ENCODE results near the gene ITGA11. TPM values are rescaled to one million over a fixed set of nuclear protein-coding genes. Genes with fewer than 3 reads are reported as not detected.

The ITGA11 gene
- total and polyA plus RNA-seq, 8 donors = 0.08 to 12.1 (median 2.0) TPM

DNA sequence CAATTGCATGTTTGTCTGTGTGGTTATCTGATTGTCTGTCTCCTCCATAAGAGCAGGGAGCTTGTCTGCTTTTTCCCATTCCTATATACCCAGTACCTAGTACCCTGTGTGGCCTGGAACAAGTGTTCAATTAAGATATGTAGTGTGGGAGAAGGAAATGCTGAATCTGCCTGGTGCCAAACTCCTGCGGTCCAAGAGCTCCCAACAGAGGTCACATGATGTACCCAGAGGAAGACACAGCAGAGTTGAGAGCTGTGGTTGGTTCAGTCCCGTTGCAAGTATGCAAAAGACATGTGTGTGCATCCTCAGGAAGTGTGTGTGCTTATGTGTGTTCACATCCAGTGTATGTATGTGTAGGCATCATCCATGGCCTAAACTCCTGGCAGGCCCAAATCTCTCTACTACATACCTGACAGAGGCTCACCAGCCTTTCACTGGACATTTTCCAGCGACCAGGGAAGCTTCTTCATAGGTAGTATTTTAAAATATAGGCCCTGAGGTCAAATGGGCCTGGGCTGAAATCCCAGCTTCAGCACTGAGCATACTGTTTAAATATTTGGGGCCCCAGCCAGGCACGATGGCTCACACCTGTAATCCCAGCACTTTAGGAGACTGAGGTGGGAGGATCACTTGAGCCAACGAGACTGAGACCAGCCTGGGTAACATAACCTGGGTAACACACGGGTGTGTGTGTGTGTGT lies 34.0 kb upstream of the ITGA11 start:
- Histone ChIP-seq H3K4me3 (no peak overlapping the region), H3K9me3 (no peaks in the 10 kb centered on the region), H3K27ac (no peak overlapping the region), H3K27me3 (no peaks in the 10 kb centered on the region), H3K36me3 (no peaks in the 10 kb centered on the region), H3K4me1 (no peaks in the 10 kb centered on the region)
- TF ChIP-seq POLR2A (IDR thresholded peaks at IDR 0.05) = no peak
- TF ChIP-seq CTCF (IDR thresholded peaks at IDR 0.05) = no peak
- TF ChIP-seq POLR2AphosphoS5 (IDR thresholded peaks at IDR 0.05) = no peak
- TF ChIP-seq EP300 (IDR thresholded peaks at IDR 0.05) = no peak
- intact Hi-C loops (cut with DNase I; ENCODE audit: low total_unique reads) = no loop called here
- WGBS, 5 donors = 67 to 72% (median 69%) methylated on average over 6 of the region's 6 CpGs
- no peak for DNase-seq

DNA sequence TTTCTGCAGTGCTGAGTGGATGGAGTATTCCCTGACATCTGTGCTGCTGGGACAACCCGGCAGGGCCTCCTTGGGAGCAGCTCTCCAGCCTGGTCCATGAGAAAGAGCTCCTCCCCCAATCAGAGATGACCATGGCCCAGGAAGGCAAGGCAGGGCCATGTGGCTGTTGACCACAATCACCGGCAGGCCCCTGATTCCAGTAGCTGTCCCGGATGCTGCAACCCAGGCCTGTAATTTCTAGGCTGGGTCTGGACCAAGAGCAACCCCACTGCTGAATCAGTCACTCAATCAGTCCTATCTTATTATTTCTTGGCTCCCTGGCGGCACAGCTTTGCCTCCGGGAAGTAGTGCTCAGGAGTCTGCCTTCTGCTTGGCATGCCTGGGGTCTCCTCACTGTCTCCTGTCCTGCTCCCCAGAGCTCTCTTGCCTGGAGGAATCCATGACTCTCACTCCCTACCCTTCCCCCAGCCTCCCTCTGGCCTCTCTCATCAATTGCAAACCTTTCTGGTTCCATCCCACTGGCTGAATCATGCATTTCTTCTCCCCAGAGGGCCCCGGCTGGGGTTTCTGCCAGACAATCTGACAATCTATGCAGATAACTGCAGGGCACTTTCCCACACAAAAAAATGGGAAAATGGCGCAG lies 32.6 kb upstream of the ITGA11 start:
- H3K36me3 ChIP-seq = no peaks in the 10 kb centered on the region
- TF ChIP-seq EP300 (IDR thresholded peaks at IDR 0.05) (no peak), POLR2A (IDR thresholded peaks at IDR 0.05) (no peak), CTCF (IDR thresholded peaks at IDR 0.05) (no peak), POLR2AphosphoS5 (IDR thresholded peaks at IDR 0.05) (no peak)
- no peaks in the 10 kb centered on the region for H3K27me3 ChIP-seq
- no peak for DNase-seq
- 71 to 77% (median 76%) methylated on average over 7 of the region's 7 CpGs for WGBS, 5 donors
- H3K27ac ChIP-seq = no peak overlapping the region
- intact Hi-C loops (cut with DNase I; ENCODE audit: low total_unique reads) = no loop called here
- H3K4me1 ChIP-seq = no peaks in the 10 kb centered on the region
- H3K4me3 ChIP-seq = no peak overlapping the region
- H3K9me3 ChIP-seq = peaks cover 0 to 6% (median 2%) of the 10 kb centered on the region in 4 donors

GRCh38 chr15:68463996-68464395 lies 32.0 kb upstream of the ITGA11 start:
- H3K36me3 ChIP-seq = no peaks in the 10 kb centered on the region
- no peak for DNase-seq
- TF ChIP-seq EP300 (IDR thresholded peaks at IDR 0.05) (no peak), CTCF (IDR thresholded peaks at IDR 0.05) (no peak), POLR2A (IDR thresholded peaks at IDR 0.05) (no peak), POLR2AphosphoS5 (IDR thresholded peaks at IDR 0.05) (no peak)
- 59 to 81% (median 75%) methylated on average over 3 of the region's 3 CpGs for WGBS, 5 donors
- H3K9me3 ChIP-seq = peaks cover 0 to 6% (median 2%) of the 10 kb centered on the region in 4 donors
- no peak overlapping the region for H3K27ac ChIP-seq
- no peaks in the 10 kb centered on the region for H3K4me1 ChIP-seq
- intact Hi-C loops (cut with DNase I; ENCODE audit: low total_unique reads) = no loop called here
- H3K27me3 ChIP-seq = no peaks in the 10 kb centered on the region
- no peak overlapping the region for H3K4me3 ChIP-seq

GRCh38 chr15:68463444-68463843 lies 31.5 kb upstream of the ITGA11 start:
- no peaks in the 10 kb centered on the region for H3K4me1 ChIP-seq
- DNase-seq = no peak
- intact Hi-C loops (cut with DNase I; ENCODE audit: low total_unique reads) = no loop called here
- no peaks in the 10 kb centered on the region for H3K27me3 ChIP-seq
- H3K36me3 ChIP-seq = no peaks in the 10 kb centered on the region
- H3K4me3 ChIP-seq = no peak overlapping the region
- H3K9me3 ChIP-seq = peaks cover 0 to 6% (median 2%) of the 10 kb centered on the region in 4 donors
- 69 to 85% (median 80%) methylated on average over 5 of the region's 5 CpGs for WGBS, 5 donors
- no peak overlapping the region for H3K27ac ChIP-seq
- no peak for TF ChIP-seq CTCF (IDR thresholded peaks at IDR 0.05)
- no peak for TF ChIP-seq EP300 (IDR thresholded peaks at IDR 0.05)
- TF ChIP-seq POLR2A (IDR thresholded peaks at IDR 0.05) = no peak
- no peak for TF ChIP-seq POLR2AphosphoS5 (IDR thresholded peaks at IDR 0.05)

Data from stomach (tissue), 9 donors.